ENCODE measurements around the gene LTC4S. TPM values are rescaled to one million over a fixed set of nuclear protein-coding genes. Genes with fewer than 3 reads are reported as not detected.

LTC4S gene
- total and polyA plus RNA-seq, 2 donors (not counting 3 experiments of a cell fraction or from before 2014, with no cell fraction given) = 0.95 to 6.3 TPM

DNA sequence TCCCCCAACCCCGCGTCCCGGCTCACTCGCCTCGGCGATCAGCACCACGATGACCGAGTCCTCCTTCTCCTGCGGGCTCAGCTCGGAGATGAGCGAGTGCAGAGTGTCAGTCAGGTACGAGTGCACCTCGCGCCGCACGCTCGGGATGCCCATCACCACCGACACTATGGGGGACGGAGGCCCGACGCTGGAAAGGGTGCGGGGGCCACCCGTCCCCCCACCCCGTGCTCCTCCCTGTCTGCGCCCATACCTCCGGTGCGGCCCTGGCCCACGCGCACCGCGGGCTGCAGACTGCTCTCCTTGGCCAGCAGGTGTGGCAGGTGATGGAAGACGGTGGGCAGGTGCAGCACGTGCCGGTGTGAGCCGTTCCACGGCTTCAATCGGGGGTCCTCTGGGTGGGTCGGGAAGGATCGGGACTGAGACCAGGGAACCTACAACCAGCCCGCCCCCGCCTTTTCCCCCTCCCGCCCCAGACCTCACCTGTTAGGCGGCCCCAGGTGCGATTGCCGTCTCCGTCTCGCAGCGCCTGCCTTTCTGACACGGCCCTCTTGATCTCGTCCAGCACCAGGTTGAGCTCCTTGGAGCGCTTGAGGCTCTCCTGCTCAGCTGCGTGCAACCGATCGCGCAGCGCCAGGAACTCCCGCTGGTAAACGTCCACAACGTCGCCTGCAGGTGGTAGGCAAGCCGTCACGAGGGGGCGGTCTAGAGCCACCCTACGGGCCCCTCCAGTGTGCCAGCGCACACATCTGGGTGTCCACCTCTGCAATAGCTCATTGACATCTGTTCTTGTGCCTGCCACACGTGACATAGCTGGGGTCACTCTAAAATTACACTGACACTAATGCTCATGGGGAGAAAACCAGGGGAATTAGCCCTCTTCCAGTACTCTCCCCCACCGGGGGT, 7.8 kb downstream of the LTC4S start:
- ChIA-PET POLR2A (interaction anchor here (0.6 to 2.5 kb wide), 3 partner anchors 19 to 1016 kb away, joined by 3 to 8 read pairs (median 4); partner anchors contain the start of gene SQSTM1), CTCF (interaction anchor here (0.6 to 2.4 kb wide), 27 partner anchors 10 to 290 kb away, joined by 3 to 21 read pairs (median 4); partner anchors contain the start of genes MAML1 and SQSTM1)
- no peaks in the 10 kb centered on the region for H3K9me1 ChIP-seq (replicated peaks; ENCODE audit: control insufficient read depth, extremely low read depth, insufficient read depth, low read length)
- no peak overlapping the region for H3K27ac ChIP-seq (ENCODE audit: insufficient read depth, low read depth, low read length)
- no peak overlapping the region for H3K4me2 ChIP-seq (ENCODE audit: insufficient read depth, low read length)
- H3K4me3 ChIP-seq (replicated peaks in 1 of 3; ENCODE audit: insufficient read depth in 1 of 3, low read depth in 1 of 3, low read length in 3 of 3) = no peak overlapping the region
- peaks cover 10 to 41% of the 10 kb centered on the region in 2 experiments for H3K36me3 ChIP-seq (ENCODE audit: control insufficient read depth in 2 of 2, extremely low read depth in 1 of 2, insufficient read depth in 2 of 2, low read length in 2 of 2)
- H3K27me3 ChIP-seq (ENCODE audit: control insufficient read depth in 2 of 2, insufficient read depth in 2 of 2, low read length in 2 of 2) = no peaks in the 10 kb centered on the region
- TF ChIP-seq, protein P1, sequence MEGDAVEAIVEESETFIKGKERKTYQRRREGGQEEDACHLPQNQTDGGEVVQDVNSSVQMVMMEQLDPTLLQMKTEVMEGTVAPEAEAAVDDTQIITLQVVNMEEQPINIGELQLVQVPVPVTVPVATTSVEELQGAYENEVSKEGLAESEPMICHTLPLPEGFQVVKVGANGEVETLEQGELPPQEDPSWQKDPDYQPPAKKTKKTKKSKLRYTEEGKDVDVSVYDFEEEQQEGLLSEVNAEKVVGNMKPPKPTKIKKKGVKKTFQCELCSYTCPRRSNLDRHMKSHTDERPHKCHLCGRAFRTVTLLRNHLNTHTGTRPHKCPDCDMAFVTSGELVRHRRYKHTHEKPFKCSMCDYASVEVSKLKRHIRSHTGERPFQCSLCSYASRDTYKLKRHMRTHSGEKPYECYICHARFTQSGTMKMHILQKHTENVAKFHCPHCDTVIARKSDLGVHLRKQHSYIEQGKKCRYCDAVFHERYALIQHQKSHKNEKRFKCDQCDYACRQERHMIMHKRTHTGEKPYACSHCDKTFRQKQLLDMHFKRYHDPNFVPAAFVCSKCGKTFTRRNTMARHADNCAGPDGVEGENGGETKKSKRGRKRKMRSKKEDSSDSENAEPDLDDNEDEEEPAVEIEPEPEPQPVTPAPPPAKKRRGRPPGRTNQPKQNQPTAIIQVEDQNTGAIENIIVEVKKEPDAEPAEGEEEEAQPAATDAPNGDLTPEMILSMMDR (IDR thresholded peaks at IDR 0.05; ENCODE audit: extremely low read depth in 1 of 2, insufficient read depth in 1 of 2, low read depth in 1 of 2, low read length in 2 of 2) = peak; percentile 77 to 86
- no peak for TF ChIP-seq POLR2AphosphoS5 (IDR thresholded peaks at IDR 0.05; ENCODE audit: insufficient read depth, low read depth, low read length)
- H3K79me2 ChIP-seq (ENCODE audit: control insufficient read depth, insufficient read depth, low read length) = peaks cover 33% of the 10 kb centered on the region
- DNase-seq (ENCODE audit: low read depth, low spot score) = peak; percentile 63
- dilution Hi-C loops (cut with MboI; ENCODE audit: extremely low pct_ligation_motif_present, low sequenced_read_pairs) (no loop called here), intact Hi-C loops (cut with micrococcal nuclease) (loop anchor here (1.0 to 5.0 kb wide), 4 partner anchors 105 to 289 kb away; partner anchors contain the start of genes RNF130 and TBC1D9B)
- peaks cover 22% of the 10 kb centered on the region for H3K4me1 ChIP-seq (ENCODE audit: control insufficient read depth, extremely low read depth, insufficient read depth, low read length)
- H3K9me3 ChIP-seq (replicated peaks; ENCODE audit: control insufficient read depth, insufficient read depth, low read length) = no peaks in the 10 kb centered on the region
- H2AFZ ChIP-seq (ENCODE audit: low read depth, low read length) = no peak overlapping the region
- peak; percentile 77 for FAIRE-seq
- no TSS peak for BruUV-seq (replicated peaks)
- no peaks in the 10 kb centered on the region for H4K20me1 ChIP-seq (replicated peaks; ENCODE audit: control insufficient read depth, extremely low read depth, insufficient read depth, low read length)
- no peak overlapping the region for H3K9ac ChIP-seq (replicated peaks; ENCODE audit: extremely low read depth, insufficient read depth, low read length)

Measured in endothelial cell of umbilical vein (primary cell).